Measurements from ENCODE around the gene SLC2A9. TPM values are rescaled to one million over a fixed set of nuclear protein-coding genes. Genes with fewer than 3 reads are reported as not detected.

The SLC2A9 gene
- total RNA-seq, 1 experiment from 2014 or later, result 3.5 TPM

GRCh38 chr4:10047967-10048366 lies 26.7 kb upstream of the SLC2A9 start:
- no peak for DNase-seq (ENCODE audit: low read depth, low spot score)
- H3K4me3 ChIP-seq (ENCODE audit: low read depth in 2 of 2, low read length in 2 of 2), result no peak overlapping the region
- intact Hi-C loops (cut with micrococcal nuclease; ENCODE audit: unreplicated experiment), result no loop called here
- no peaks in the 10 kb centered on the region for H3K36me3 ChIP-seq (ENCODE audit: control insufficient read depth, insufficient read depth, low read length)
- BruUV-seq (replicated peaks), result no TSS peak
- no peak overlapping the region for H3K27ac ChIP-seq (ENCODE audit: low read length)
- POLR2A ChIA-PET, result no interaction called here
- ATAC-seq, result no peak
- CTCF ChIA-PET, result no interaction called here
- in situ Hi-C loops (cut with HindIII; ENCODE audit: low pct_unique_long_range_greater_than_20kb, low sequenced_read_pairs), result no loop called here
- no peaks in the 10 kb centered on the region for H3K4me1 ChIP-seq (ENCODE audit: control insufficient read depth, insufficient read depth, low read length)
- no peaks in the 10 kb centered on the region for H3K9me3 ChIP-seq (ENCODE audit: control insufficient read depth, insufficient read depth, low read depth, low read length)
- no peaks in the 10 kb centered on the region for H3K27me3 ChIP-seq (ENCODE audit: control insufficient read depth, insufficient read depth, low read length)
- TF ChIP-seq REST (IDR thresholded peaks at IDR 0.05; ENCODE audit: insufficient read depth in 1 of 2, low read depth in 2 of 2, low read length in 1 of 2) (no peak), CTCF (IDR thresholded peaks at IDR 0.05) (no peak), TCF7L2 (IDR thresholded peaks at IDR 0.05; ENCODE audit: low read depth, low read length) (no peak), POLR2AphosphoS5 (IDR thresholded peaks at IDR 0.05; ENCODE audit: low read depth, low read length) (no peak), SIN3A (IDR thresholded peaks at IDR 0.05; ENCODE audit: borderline replicate concordance, insufficient read depth, low read depth, low read length) (no peak)

- ATAC-seq (no peak), DNase-seq (ENCODE audit: low read depth, low spot score) (no peak)
- Histone ChIP-seq H3K27me3 (ENCODE audit: control insufficient read depth, insufficient read depth, low read length) (no peaks in the 10 kb centered on the region), H3K4me1 (ENCODE audit: control insufficient read depth, insufficient read depth, low read length) (no peaks in the 10 kb centered on the region), H3K4me3 (ENCODE audit: low read depth in 2 of 2, low read length in 2 of 2) (no peak overlapping the region), H3K9me3 (ENCODE audit: control insufficient read depth, insufficient read depth, low read depth, low read length) (no peaks in the 10 kb centered on the region), H3K27ac (ENCODE audit: low read length) (no peak overlapping the region), H3K36me3 (ENCODE audit: control insufficient read depth, insufficient read depth, low read length) (no peaks in the 10 kb centered on the region)
- intact Hi-C loops (cut with micrococcal nuclease; ENCODE audit: unreplicated experiment), result no loop called here
- CTCF ChIA-PET, result no interaction called here
- no peak for TF ChIP-seq CTCF (IDR thresholded peaks at IDR 0.05)
- no peak for TF ChIP-seq REST (IDR thresholded peaks at IDR 0.05; ENCODE audit: insufficient read depth in 1 of 2, low read depth in 2 of 2, low read length in 1 of 2)
- no peak for TF ChIP-seq TCF7L2 (IDR thresholded peaks at IDR 0.05; ENCODE audit: low read depth, low read length)
- TF ChIP-seq SIN3A (IDR thresholded peaks at IDR 0.05; ENCODE audit: borderline replicate concordance, insufficient read depth, low read depth, low read length), result no peak
- no peak for TF ChIP-seq POLR2AphosphoS5 (IDR thresholded peaks at IDR 0.05; ENCODE audit: low read depth, low read length)
- in situ Hi-C loops (cut with HindIII; ENCODE audit: low pct_unique_long_range_greater_than_20kb, low sequenced_read_pairs), result no loop called here
- no TSS peak for BruUV-seq (replicated peaks)
- POLR2A ChIA-PET, result no interaction called here
Measured at GRCh38 chr4:10046471-10046870, 25.2 kb upstream of the SLC2A9 start.

Measured in Panc1 (cell line).